GM21367 (cell line): Measurements from ENCODE around the gene RAPSN.

Source experiments
- ATAC-seq: cut with Tn5 transposase; IDR thresholded peaks from one replicate; pipeline ENCODE4 v1.9.1; 2021; ENCODE audit not compliant: unreplicated experiment

The RAPSN gene

GRCh38 chr11:47434011-47434786 lies 14.7 kb downstream of the RAPSN start:
- no peak for ATAC-seq

GRCh38 chr11:47433157-47433556 lies 15.8 kb downstream of the RAPSN start:
- ATAC-seq: no peak

- no peak for ATAC-seq
Measured at GRCh38 chr11:47431356-47432083, 17.4 kb downstream of the RAPSN start.

- no peak for ATAC-seq
Measured at GRCh38 chr11:47430524-47430923, 18.4 kb downstream of the RAPSN start.

- peak; percentile 84 for ATAC-seq
Measured at GRCh38 chr11:47426062-47426956, 22.6 kb downstream of the RAPSN start, which contains the start of gene PSMC3. TSS of gene PSMC3 (minus strand) at chr11:47426439. CDS start at chr11:47426279, 160 bp downstream.

GRCh38 chr11:47425611-47426010 lies 23.3 kb downstream of the RAPSN start:
- ATAC-seq: no peak

- no peak for ATAC-seq
Measured at GRCh38 chr11:47418454-47419259, 30.3 kb downstream of the RAPSN start.

GRCh38 chr11:47417712-47418111 lies 31.2 kb downstream of the RAPSN start:
- no peak for ATAC-seq

GRCh38 chr11:47415949-47416472 lies 32.9 kb downstream of the RAPSN start:
- ATAC-seq: no peak

GRCh38 chr11:47415091-47415854 lies 33.7 kb downstream of the RAPSN start:
- ATAC-seq: no peak

GRCh38 chr11:47414685-47415070 lies 34.3 kb downstream of the RAPSN start:
- no peak for ATAC-seq

GRCh38 chr11:47413908-47414684 lies 34.8 kb downstream of the RAPSN start:
- no peak for ATAC-seq

- ATAC-seq: no peak
Measured at GRCh38 chr11:47413351-47413750, 35.6 kb downstream of the RAPSN start.

- no peak for ATAC-seq
Measured at GRCh38 chr11:47411884-47412746, 36.8 kb downstream of the RAPSN start.

GRCh38 chr11:47410370-47411264 lies 38.3 kb downstream of the RAPSN start:
- ATAC-seq: no peak

GRCh38 chr11:47409440-47410369 lies 39.2 kb downstream of the RAPSN start:
- no peak for ATAC-seq
